H1 (cell line): Measurements from ENCODE around the gene P2RX1. TPM values are rescaled to one million over a fixed set of nuclear protein-coding genes. Genes with fewer than 3 reads are reported as not detected.
A peak's percentile ranks its signal among the peaks of the same experiment; 100 is the strongest.

ENCODE experiments used
- CTCF ChIA-PET: fragments of 300-600 bp; sonication (Branson Sonifier 250); formaldehyde crosslinking; loops from one replicate; lab custom pipeline; 2021; ENCODE audit not compliant: partially characterized antibody; lab: Charles Lee
- POLR2A ChIA-PET: fragments of 300-600 bp; sonication (Branson Sonifier 250); formaldehyde crosslinking; loops from one replicate; lab custom pipeline; 2021; ENCODE audit warnings: inconsistent platforms; ENCODE audit not compliant: partially characterized antibody; lab: Charles Lee
- DNase-seq, 2 experiments: peaks; one replicate each; pipeline versions ENCODE4 v3.0.0 to v3.0.0-alpha.2; 2010 to 2022; ENCODE audit warnings: low spot score in 2 of 2, low read depth in 1 of 2, mixed read lengths in 1 of 2
- FAIRE-seq: peaks from 2 replicates; lab custom pipeline; 2011; peaks lifted over from hg19 to GRCh38; lab: Jason Lieb, UNC
- H2AFZ ChIP-seq: 2 replicates; pipeline ENCODE4 v1.8.1; 2012; ENCODE audit warnings: low read length, inconsistent platforms
- H2AK5ac ChIP-seq: 2 replicates; pipeline ENCODE4 v1.6.1; 2013; ENCODE audit warnings: low read depth, low read length
- H2BK120ac ChIP-seq: replicated peaks from 2 replicates; pipeline ENCODE3; 2013; ENCODE audit warnings: low read depth, low read length, inconsistent platforms
- H2BK12ac ChIP-seq: 2 replicates; pipeline ENCODE4 v1.6.1; 2013; ENCODE audit warnings: low read depth, low read length
- H2BK15ac ChIP-seq: 2 replicates; pipeline ENCODE4 v1.6.1; 2013; ENCODE audit warnings: low read length
- H2BK20ac ChIP-seq: 2 replicates; pipeline ENCODE4 v1.6.1; 2013; ENCODE audit warnings: low read length
- H2BK5ac ChIP-seq: 2 replicates; pipeline ENCODE4 v1.6.1; 2013; ENCODE audit warnings: low read depth, low read length
- H3K14ac ChIP-seq: 2 replicates; pipeline ENCODE4 v1.6.1; 2013; ENCODE audit warnings: inconsistent platforms; ENCODE audit not compliant: insufficient read length
- H3K18ac ChIP-seq: 2 replicates; pipeline ENCODE4 v1.6.1; 2013; ENCODE audit warnings: low read length; ENCODE audit errors: extremely low read depth
- H3K23ac ChIP-seq: 2 replicates; pipeline ENCODE4 v1.6.1; 2013; ENCODE audit warnings: inconsistent platforms; ENCODE audit not compliant: insufficient read length
- H3K23me2 ChIP-seq: 2 replicates; pipeline ENCODE4 v1.6.1; 2013; ENCODE audit warnings: low read depth, low read length
- H3K27ac ChIP-seq: 2 replicates; pipeline ENCODE4 v1.6.1; 2011; ENCODE audit warnings: low read depth, low read length, inconsistent platforms
- H3K27me3 ChIP-seq, 4 experiments: replicated peaks in 1 of 4; 1 replicate in 1 of 4; 2 replicates in 3 of 4; pipeline versions ENCODE4 v1.6.1 to v1.8.1; 2011 to 2013; ENCODE audit warnings: low read length in 3 of 4, mild to moderate bottlenecking in 3 of 4, inconsistent platforms in 2 of 4, mixed read lengths in 2 of 4, moderate library complexity in 1 of 4; ENCODE audit not compliant: control insufficient read depth in 3 of 4, insufficient read depth in 3 of 4; ENCODE audit errors: extremely low read depth in 1 of 4
- H3K36me3 ChIP-seq, 4 experiments: 2 replicates each; pipeline versions ENCODE4 v1.6.1 to v1.8.1; 2011 to 2013; ENCODE audit warnings: mild to moderate bottlenecking in 4 of 4, low read length in 3 of 4, moderate library complexity in 2 of 4, control low read depth in 1 of 4, inconsistent platforms in 1 of 4; ENCODE audit not compliant: insufficient read depth in 4 of 4, control insufficient read depth in 2 of 4
- H3K4ac ChIP-seq: replicated peaks from 2 replicates; pipeline ENCODE3; 2013; ENCODE audit warnings: low read length, low read depth, mixed read lengths, inconsistent platforms; ENCODE audit not compliant: insufficient read length
- H3K4me1 ChIP-seq, 4 experiments: replicated peaks in 1 of 4; 1 replicate in 1 of 4; 2 replicates in 3 of 4; pipeline versions ENCODE4 v1.6.1 to v1.8.1; 2011 to 2013; ENCODE audit warnings: low read length in 3 of 4, inconsistent platforms in 2 of 4, mixed read lengths in 1 of 4; ENCODE audit not compliant: insufficient read depth in 4 of 4, control insufficient read depth in 3 of 4
- H3K4me2 ChIP-seq, 2 experiments: 2 replicates each; pipeline versions ENCODE4 v1.6.1 to v1.8.1; 2011 to 2013; ENCODE audit warnings: low read depth in 2 of 2, low read length in 2 of 2, control low read depth in 1 of 2, inconsistent platforms in 1 of 2, mild to moderate bottlenecking in 1 of 2; ENCODE audit not compliant: insufficient read depth in 1 of 2
- H3K4me3 ChIP-seq, 4 experiments: fragments of 200-600, 300-600 bp in 1 of 4; sonication (generic), shearing (Covaris generic), sonication (Bioruptor Twin) in 1 of 4; 2 replicates each; pipeline versions ENCODE4 v1.5.1 to v1.8.1; 2011 to 2016; ENCODE audit warnings: low read length in 4 of 4, low read depth in 3 of 4, control low read depth in 2 of 4, inconsistent platforms in 2 of 4, mild to moderate bottlenecking in 2 of 4, mixed read lengths in 1 of 4, moderate library complexity in 1 of 4; ENCODE audit not compliant: insufficient read depth in 2 of 4; ENCODE audit errors: extremely low read depth in 1 of 4
- H3K56ac ChIP-seq: replicated peaks from 2 replicates; pipeline ENCODE3; 2013; ENCODE audit warnings: low read depth, mild to moderate bottlenecking, mixed read lengths, low read length, inconsistent platforms; ENCODE audit not compliant: insufficient read length
- H3K79me1 ChIP-seq: 2 replicates; pipeline ENCODE4 v1.6.1; 2013; ENCODE audit warnings: low read depth, low read length, control low read depth
- H3K79me2 ChIP-seq, 2 experiments: 2 replicates each; pipeline versions ENCODE4 v1.6.1 to v1.8.1; 2012 to 2013; ENCODE audit warnings: low read length in 2 of 2, mild to moderate bottlenecking in 2 of 2, inconsistent platforms in 1 of 2; ENCODE audit not compliant: insufficient read depth in 2 of 2, control insufficient read depth in 1 of 2
- H3K9ac ChIP-seq, 4 experiments: replicated peaks in 1 of 4; 1 replicate in 1 of 4; 2 replicates in 3 of 4; pipeline versions ENCODE4 v1.6.1 to v1.8.1; 2011 to 2013; ENCODE audit warnings: low read depth in 3 of 4, low read length in 3 of 4, control low read depth in 2 of 4, mild to moderate bottlenecking in 2 of 4, moderate library complexity in 2 of 4, inconsistent platforms in 1 of 4; ENCODE audit errors: extremely low read depth in 1 of 4
- H3K9me3 ChIP-seq, 2 experiments: 2 replicates each; pipeline versions ENCODE4 v1.6.1 to v1.8.1; 2012 to 2013; ENCODE audit warnings: mild to moderate bottlenecking in 2 of 2, moderate library complexity in 2 of 2, control low read depth in 1 of 2, inconsistent platforms in 1 of 2, low read depth in 1 of 2, low read length in 1 of 2, mixed read lengths in 1 of 2; ENCODE audit not compliant: insufficient read depth in 2 of 2
- H4K20me1 ChIP-seq, 2 experiments: replicated peaks in 1 of 2; 2 replicates each; pipeline versions ENCODE3 to v1.8.1; 2011 to 2013; ENCODE audit warnings: inconsistent platforms in 2 of 2, low read length in 2 of 2, mild to moderate bottlenecking in 1 of 2; ENCODE audit not compliant: insufficient read depth in 2 of 2, control insufficient read depth in 1 of 2
- H4K5ac ChIP-seq: 2 replicates; pipeline ENCODE4 v1.6.1; 2013; ENCODE audit warnings: low read length, low read depth, mixed read lengths, inconsistent platforms; ENCODE audit not compliant: insufficient read length
- H4K8ac ChIP-seq: 2 replicates; pipeline ENCODE4 v1.8.0; 2013; ENCODE audit warnings: mild to moderate bottlenecking, moderate library complexity, low read length, inconsistent platforms; ENCODE audit not compliant: insufficient read depth; ENCODE audit errors: extremely low read depth
- H4K91ac ChIP-seq: replicated peaks from 2 replicates; pipeline ENCODE3; 2013; ENCODE audit warnings: low read length, mixed read lengths, inconsistent platforms; ENCODE audit not compliant: insufficient read length
- ASH2L ChIP-seq: fragments of 200-600, 300-600 bp; sonication (generic); IDR thresholded peaks from one replicate; pipeline ENCODE4 v1.7.1; 2017; ENCODE audit warnings: low read length
- EGR1 ChIP-seq: IDR thresholded peaks from 2 replicates; pipeline ENCODE4 v1.6.1; 2011; ENCODE audit warnings: low read depth, low read length, borderline replicate concordance
- RAD21 ChIP-seq, 2 experiments: IDR thresholded peaks in 1 of 2; conservative IDR thresholded peaks in 1 of 2; 2 replicates each; pipeline ENCODE4 v1.6.1; 2011; ENCODE audit warnings: low read depth in 2 of 2, low read length in 2 of 2, improper control_type of control experiment in 1 of 2, inconsistent platforms in 1 of 2, mild to moderate bottlenecking in 1 of 2, moderate library complexity in 1 of 2
- TAF1 ChIP-seq: IDR thresholded peaks from 2 replicates; pipeline ENCODE4 v1.6.1; 2011; ENCODE audit warnings: mild to moderate bottlenecking, low read depth, low read length
- WGBS, 2 experiments: shearing (Covaris generic) in 1 of 2; methylation state at CpG; one replicate each; pipeline versions ENCODE4 v1.1.6 to v1.1.7; 2013 to 2015; ENCODE audit warnings: low lambda C conversion rate in 2 of 2, mixed read lengths in 2 of 2, inconsistent platforms in 1 of 2, low coverage in 1 of 2, missing lambda C conversion rate in 1 of 2; ENCODE audit not compliant: insufficient replicate concordance in 2 of 2, insufficient coverage in 1 of 2, insufficient read length in 1 of 2; ENCODE audit errors: extremely low coverage in 1 of 2, missing lambda C conversion rate in 1 of 2; 5-methylcytosine and 5-hydroxymethylcytosine counted together
- polyA plus RNA-seq, 7 experiments: library from polyadenylated mRNA; depleted of rRNA in 3 of 7; stranded (reverse) in 5 of 7; unstranded in 2 of 7; fragments of >200 nt in 5 of 7; fragments of 200-250 nt in 2 of 7; gene quantifications; 1 replicate in 5 of 7; 2 replicates in 1 of 7; 4 replicates in 1 of 7; pipeline versions ENCODE4 v1.2.1 to v1.2.3, GENCODE V29; 2011 to 2013; ENCODE audit warnings: missing spikeins in 2 of 7, mixed read lengths in 2 of 7
- total RNA-seq: library from RNA; stranded (reverse); fragmentation: NEBNext Ultra II Directional; extraction: Animal tissue kit (Norgen Biotek cat#: 25700); gene quantifications from 2 replicates; pipeline ENCODE4 v1.2.1, GENCODE V29; 2021

Gene P2RX1
- total and polyA plus RNA-seq, 2 of the 8 experiments (the other 6 are each of a cell fraction or from before 2014, with no cell fraction given) = 0.45 to 1.1 TPM

DNA sequence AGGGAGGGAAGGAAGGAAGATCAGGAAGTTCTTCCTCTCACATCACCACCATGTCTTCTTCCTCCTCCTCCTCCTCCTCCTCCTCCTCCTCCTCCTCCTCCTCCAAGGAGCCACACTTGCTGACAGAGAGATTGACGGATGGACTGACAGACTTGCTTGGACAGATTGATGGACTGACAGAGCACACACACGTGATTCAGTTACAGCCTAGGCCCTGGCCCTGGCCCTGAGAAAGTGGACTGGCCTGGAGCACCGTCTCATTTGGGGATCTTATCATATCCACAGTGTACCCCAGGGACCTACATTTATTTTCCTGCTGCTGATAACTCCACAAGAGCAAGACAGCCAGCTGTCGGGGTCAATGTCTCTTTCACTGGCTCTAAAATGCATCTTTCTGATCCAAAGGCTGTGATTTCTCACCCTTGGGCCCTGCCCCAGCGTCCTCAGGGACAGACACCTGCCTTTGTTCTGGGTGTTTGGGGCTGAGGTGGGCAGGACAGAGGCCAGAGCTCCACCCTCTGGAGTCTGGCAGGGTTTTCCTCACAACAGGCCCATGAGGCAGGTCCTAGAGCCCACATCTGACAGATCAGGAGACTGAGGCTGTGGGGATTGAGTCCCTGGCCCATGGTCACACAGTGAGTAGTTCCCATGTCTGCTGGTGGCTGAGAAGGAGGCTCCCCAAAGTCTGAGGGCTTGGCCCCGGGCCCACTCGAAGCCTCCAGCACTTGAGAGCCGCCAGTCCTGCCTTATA lies 2.3 kb upstream of the P2RX1 start:
- CTCF ChIA-PET = interaction anchor here (0.6 to 0.9 kb wide), 2 partner anchors 55 to 1331 kb away, joined by 3 read pairs; no protein-coding TSS in a partner anchor
- Histone ChIP-seq H3K9ac (no peak overlapping the region), H3K14ac (no peak overlapping the region)
- TF ChIP-seq ASH2L (no peak), TAF1 (no peak), RAD21 (IDR thresholded peaks at IDR 0.05 in 1 of 2, conservative IDR thresholded peaks at IDR 0.05 in 1 of 2; ENCODE audit: low read depth in 2 of 2, low read length in 2 of 2) (no peak), EGR1 (no peak)

More for the DNA sequence above, 2.3 kb upstream of the P2RX1 start:
- no peak overlapping the region for H3K4ac ChIP-seq
- no peaks in the 10 kb centered on the region for H4K20me1 ChIP-seq
- no peak overlapping the region; the same call in 1 of the 2 replicates for H4K8ac ChIP-seq
- no peaks in the 10 kb centered on the region for H3K9me3 ChIP-seq
- DNase-seq (no peak), FAIRE-seq (no peak)
- peak overlapping the region; percentile 32; the same call in 1 of the 2 replicates for H2BK15ac ChIP-seq
- no peak overlapping the region for H4K91ac ChIP-seq
- no peak overlapping the region for H2BK120ac ChIP-seq
- H3K18ac ChIP-seq = no peak overlapping the region
- no peak overlapping the region; the same call in 1 of the 2 replicates for H2AFZ ChIP-seq
- 78% methylated on average over 8 of the region's 8 CpGs; no CpG with 5 or more reads in 1 of the 2 experiments for WGBS, 2 experiments
- no peaks in the 10 kb centered on the region for H3K27me3 ChIP-seq
- no peak overlapping the region for H3K4me2 ChIP-seq
- no peak overlapping the region for H3K23ac ChIP-seq
- H2BK5ac ChIP-seq = no peak overlapping the region
- H2BK12ac ChIP-seq = no peak overlapping the region
- POLR2A ChIA-PET = no interaction called here
- H2BK20ac ChIP-seq = no peak overlapping the region
- no peak overlapping the region for H3K27ac ChIP-seq
- peaks cover 0 to 4% (median 0%) of the 10 kb centered on the region in 4 experiments; a peak in 3 of 7 replicates for H3K4me1 ChIP-seq
- H2AK5ac ChIP-seq = no peak overlapping the region
- no peak overlapping the region for H4K5ac ChIP-seq
- no peak overlapping the region for H3K56ac ChIP-seq
- no peaks in the 10 kb centered on the region for H3K79me1 ChIP-seq
- H3K4me3 ChIP-seq = no peak overlapping the region
- H3K79me2 ChIP-seq = no peaks in the 10 kb centered on the region
- H3K36me3 ChIP-seq = no peaks in the 10 kb centered on the region
- no peaks in the 10 kb centered on the region for H3K23me2 ChIP-seq
